SK-N-SH treated with all-trans-retinoic acid at 6 μM for 48 hours (cell line): ENCODE measurements around the gene COL9A3.

Experiments used
- ARNTL ChIP-seq: fragments of 450-650 bp; formaldehyde crosslinking; IDR thresholded peaks from 2 replicates; pipeline ENCODE4 v1.5.0; 2020; ENCODE audit warnings: low read depth, mild to moderate bottlenecking, moderate library complexity, borderline replicate concordance
- BACH2 ChIP-seq: fragments of 250-450 bp; sonication (Bioruptor Pico); IDR thresholded peaks from 2 replicates; pipeline ENCODE4 v1.9.0; 2021; ENCODE audit warnings: mild to moderate bottlenecking, borderline replicate concordance
- CREB5 ChIP-seq: fragments of 250-450 bp; sonication (Bioruptor Pico); IDR thresholded peaks from 2 replicates; pipeline ENCODE4 v1.5.1; 2020; ENCODE audit warnings: low read depth, mild to moderate bottlenecking, moderate library complexity
- CSDC2 ChIP-seq: fragments of 250-450 bp; sonication (Bioruptor Pico); IDR thresholded peaks from 2 replicates; pipeline ENCODE4 v1.5.0; 2020; ENCODE audit warnings: mild to moderate bottlenecking, moderate library complexity
- CSRNP3 ChIP-seq: fragments of 250-450 bp; sonication (Bioruptor Pico); IDR thresholded peaks from 2 replicates; pipeline ENCODE4 v1.5.1; 2021; ENCODE audit warnings: mild to moderate bottlenecking, moderate library complexity
- ESRRG ChIP-seq: fragments of 250-450 bp; sonication (Bioruptor Pico); IDR thresholded peaks from 2 replicates; pipeline ENCODE4 v1.6.1; 2021; ENCODE audit warnings: mild to moderate bottlenecking
- ISL1 ChIP-seq: fragments of 250-450 bp; sonication (Bioruptor Pico); IDR thresholded peaks from 2 replicates; pipeline ENCODE4 v2.1.2; 2022; ENCODE audit warnings: mild to moderate bottlenecking, moderate library complexity
- OSR1 ChIP-seq: fragments of 250-450 bp; sonication (Bioruptor Pico); IDR thresholded peaks from 2 replicates; pipeline ENCODE4 v1.8.0; 2022; ENCODE audit warnings: moderate library complexity, mild to moderate bottlenecking, inconsistent platforms
- RARB ChIP-seq: fragments of 250-450 bp; sonication (Bioruptor Pico); IDR thresholded peaks from 2 replicates; pipeline ENCODE4 v1.8.0; 2021; ENCODE audit warnings: mild to moderate bottlenecking, moderate library complexity
- TCF4 ChIP-seq: fragments of 250-450 bp; sonication (Bioruptor Pico); IDR thresholded peaks from 2 replicates; pipeline ENCODE4 v1.8.0; 2021; ENCODE audit warnings: mild to moderate bottlenecking, moderate library complexity, borderline replicate concordance
- ZFP3 ChIP-seq: fragments of 250-450 bp; sonication (Bioruptor Pico); IDR thresholded peaks from 2 replicates; pipeline ENCODE4 v1.5.0; 2020; ENCODE audit warnings: mild to moderate bottlenecking, moderate library complexity
- ZFP30 ChIP-seq: fragments of 450-650 bp; formaldehyde crosslinking; IDR thresholded peaks from 2 replicates; pipeline ENCODE4 v1.5.0; 2022; ENCODE audit warnings: mild to moderate bottlenecking, moderate library complexity
- ZNF70 ChIP-seq: fragments of 450-650 bp; formaldehyde crosslinking; IDR thresholded peaks from 2 replicates; pipeline ENCODE4 v1.5.0; 2020; ENCODE audit warnings: mild to moderate bottlenecking, moderate library complexity
- TF ChIP-seq, protein P1 (sequence below): fragments of 250-450 bp; sonication (Bioruptor Pico); IDR thresholded peaks from 2 replicates; pipeline ENCODE4 v1.8.0; 2020; ENCODE audit warnings: mild to moderate bottlenecking, moderate library complexity, borderline replicate concordance

- TF ChIP-seq CSDC2 (CRISPR knock-in tag) (no peak), ZFP3 (CRISPR knock-in tag) (no peak), ESRRG (CRISPR knock-in tag) (no peak), RARB (CRISPR knock-in tag) (no peak), CREB5 (CRISPR knock-in tag) (no peak), CSRNP3 (CRISPR knock-in tag) (no peak), ISL1 (CRISPR knock-in tag) (no peak), BACH2 (CRISPR knock-in tag) (no peak), OSR1 (CRISPR knock-in tag) (no peak), ARNTL (CRISPR knock-in tag) (no peak), TCF4 (CRISPR knock-in tag) (no peak), ZNF70 (CRISPR knock-in tag) (no peak), ZFP30 (CRISPR knock-in tag) (no peak)
- TF ChIP-seq, protein P1, sequence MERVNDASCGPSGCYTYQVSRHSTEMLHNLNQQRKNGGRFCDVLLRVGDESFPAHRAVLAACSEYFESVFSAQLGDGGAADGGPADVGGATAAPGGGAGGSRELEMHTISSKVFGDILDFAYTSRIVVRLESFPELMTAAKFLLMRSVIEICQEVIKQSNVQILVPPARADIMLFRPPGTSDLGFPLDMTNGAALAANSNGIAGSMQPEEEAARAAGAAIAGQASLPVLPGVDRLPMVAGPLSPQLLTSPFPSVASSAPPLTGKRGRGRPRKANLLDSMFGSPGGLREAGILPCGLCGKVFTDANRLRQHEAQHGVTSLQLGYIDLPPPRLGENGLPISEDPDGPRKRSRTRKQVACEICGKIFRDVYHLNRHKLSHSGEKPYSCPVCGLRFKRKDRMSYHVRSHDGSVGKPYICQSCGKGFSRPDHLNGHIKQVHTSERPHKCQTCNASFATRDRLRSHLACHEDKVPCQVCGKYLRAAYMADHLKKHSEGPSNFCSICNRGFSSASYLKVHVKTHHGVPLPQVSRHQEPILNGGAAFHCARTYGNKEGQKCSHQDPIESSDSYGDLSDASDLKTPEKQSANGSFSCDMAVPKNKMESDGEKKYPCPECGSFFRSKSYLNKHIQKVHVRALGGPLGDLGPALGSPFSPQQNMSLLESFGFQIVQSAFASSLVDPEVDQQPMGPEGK (CRISPR knock-in tag) = no peak
These were observed 37.5 kb upstream of the COL9A3 start for GRCh38 chr20:62779417-62779685.
